Uterus (tissue), 4 donors: Measurements from ENCODE around the gene LCN10. TPM values are rescaled to one million over a fixed set of nuclear protein-coding genes. Genes with fewer than 3 reads are reported as not detected.
"Not testable (repeated sequence)": the region's sequence is repeated elsewhere in the genome, so short reads cannot be mapped to it uniquely, and the experiment has no call there.

ENCODE experiments used
- DNase-seq, 2 donors: peaks; one replicate each; pipeline ENCODE4 v3.0.0-alpha.2; 2019 to 2020
- H3K27ac ChIP-seq, 2 donors: fragments of 200-600 bp; sonication (generic); 1 replicate in 1 of 2; 2 replicates in 1 of 2; pipeline ENCODE4 v1.5.1; 2016 to 2018
- H3K27me3 ChIP-seq, 2 donors: fragments of 200-600 bp; sonication (generic); one replicate each; pipeline ENCODE4 v1.5.1; 2018 to 2019; ENCODE audit warnings: control low read depth in 1 of 2
- H3K36me3 ChIP-seq, 2 donors: fragments of 200-600 bp; sonication (generic); one replicate each; pipeline ENCODE4 v1.5.1; 2019; ENCODE audit warnings: control low read depth in 1 of 2
- H3K4me1 ChIP-seq, 2 donors: fragments of 200-600 bp; sonication (generic); one replicate each; pipeline ENCODE4 v1.5.1; 2018 to 2019; ENCODE audit warnings: control low read depth in 1 of 2
- H3K4me3 ChIP-seq, 2 donors: fragments of 200-600 bp; sonication (generic); 1 replicate in 1 of 2; 2 replicates in 1 of 2; pipeline ENCODE4 v1.5.1; 2018 to 2019; ENCODE audit warnings: mild to moderate bottlenecking in 1 of 2
- H3K9me3 ChIP-seq, 2 donors: fragments of 200-600 bp; sonication (generic); one replicate each; pipeline ENCODE4 v1.5.1; 2019; ENCODE audit warnings: control low read depth in 1 of 2
- POLR2A ChIP-seq, 2 donors: fragments of 450-650 bp; IDR thresholded peaks; one replicate each; pipeline ENCODE4 v1.6.1; 2016; ENCODE audit warnings: antibody characterized with exemption in 2 of 2, mild to moderate bottlenecking in 1 of 2, moderate library complexity in 1 of 2
- intact Hi-C: fragments of 100-400 bp; cut with DNase I; formaldehyde crosslinking; loops from one replicate; pipeline ENCODE4 v1.15.1; 2023; ENCODE audit warnings: low total_unique reads
- total RNA-seq, 4 donors: library from RNA; depleted of rRNA in 3 of 4; stranded (reverse); fragments of >200 nt in 3 of 4; gene quantifications; one replicate each; pipeline versions ENCODE4 v1.1.0 to v1.2.4, GENCODE V29; 2014 to 2023
- TF ChIP-seq, protein P1 (sequence below), 4 experiments: fragments of 200-600 bp in 2 of 4; fragments of 450-650 bp in 2 of 4; sonication (generic) in 2 of 4; IDR thresholded peaks; one replicate each; pipeline ENCODE4 v1.5.1; 2016 to 2019; ENCODE audit warnings: antibody characterized with exemption in 4 of 4, mild to moderate bottlenecking in 2 of 4, moderate library complexity in 1 of 4
- donor health status: DM: yes; HTN: yes; CAD: no.

LCN10 gene
- total RNA-seq, 4 donors from 2014 or later = 0.55 to 81.4 (median 20.4) TPM

DNA sequence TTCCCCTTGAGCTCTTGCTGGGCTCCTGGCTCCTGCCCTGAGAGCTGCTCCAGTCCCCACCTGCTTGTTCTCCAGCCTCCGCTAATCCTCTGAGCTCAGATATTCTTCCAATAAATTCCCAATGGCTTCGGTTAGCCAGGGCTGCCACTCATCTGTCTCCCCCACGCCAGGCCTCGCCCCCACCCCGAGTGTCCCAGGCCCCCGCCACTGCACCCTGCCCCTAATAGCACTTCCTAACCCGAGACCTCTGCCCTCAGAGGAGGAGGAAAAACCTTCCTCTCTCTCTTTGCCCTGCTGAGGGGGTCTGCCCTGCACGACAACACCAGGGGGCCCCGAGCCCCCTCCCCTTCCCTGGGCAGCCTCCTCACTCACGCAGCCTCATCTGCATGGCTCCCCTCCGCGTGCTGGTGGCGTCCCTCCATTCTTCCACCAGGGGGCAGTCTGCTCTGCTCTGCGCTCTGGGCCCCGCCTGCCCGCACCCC lies 27.0 kb upstream of the LCN10 start:
- Histone ChIP-seq H3K27ac (no peak overlapping the region), H3K27me3 (no peaks in the 10 kb centered on the region), H3K4me1 (no peaks in the 10 kb centered on the region), H3K36me3 (no peaks in the 10 kb centered on the region), H3K9me3 (no peaks in the 10 kb centered on the region), H3K4me3 (no peak overlapping the region)
- DNase-seq = no peak
- TF ChIP-seq, protein P1, sequence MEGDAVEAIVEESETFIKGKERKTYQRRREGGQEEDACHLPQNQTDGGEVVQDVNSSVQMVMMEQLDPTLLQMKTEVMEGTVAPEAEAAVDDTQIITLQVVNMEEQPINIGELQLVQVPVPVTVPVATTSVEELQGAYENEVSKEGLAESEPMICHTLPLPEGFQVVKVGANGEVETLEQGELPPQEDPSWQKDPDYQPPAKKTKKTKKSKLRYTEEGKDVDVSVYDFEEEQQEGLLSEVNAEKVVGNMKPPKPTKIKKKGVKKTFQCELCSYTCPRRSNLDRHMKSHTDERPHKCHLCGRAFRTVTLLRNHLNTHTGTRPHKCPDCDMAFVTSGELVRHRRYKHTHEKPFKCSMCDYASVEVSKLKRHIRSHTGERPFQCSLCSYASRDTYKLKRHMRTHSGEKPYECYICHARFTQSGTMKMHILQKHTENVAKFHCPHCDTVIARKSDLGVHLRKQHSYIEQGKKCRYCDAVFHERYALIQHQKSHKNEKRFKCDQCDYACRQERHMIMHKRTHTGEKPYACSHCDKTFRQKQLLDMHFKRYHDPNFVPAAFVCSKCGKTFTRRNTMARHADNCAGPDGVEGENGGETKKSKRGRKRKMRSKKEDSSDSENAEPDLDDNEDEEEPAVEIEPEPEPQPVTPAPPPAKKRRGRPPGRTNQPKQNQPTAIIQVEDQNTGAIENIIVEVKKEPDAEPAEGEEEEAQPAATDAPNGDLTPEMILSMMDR (IDR thresholded peaks at IDR 0.05) = peak in 2 of 4 experiments; percentile 10 to 40
- no peak for TF ChIP-seq POLR2A (IDR thresholded peaks at IDR 0.05)
- intact Hi-C loops = no loop called here

GRCh38 chr9:136766410-136767120 lies 23.8 kb upstream of the LCN10 start:
- peak; percentile 52 to 59 for DNase-seq
- TF ChIP-seq, protein P1 (IDR thresholded peaks at IDR 0.05) = peak in 1 of 4 experiments; percentile 14
- H3K9me3 ChIP-seq, H3K4me1 ChIP-seq, intact Hi-C loops, H3K4me3 ChIP-seq, H3K27me3 ChIP-seq, H3K27ac ChIP-seq, H3K36me3 ChIP-seq: not testable (repeated sequence)

GRCh38 chr9:136765745-136766409 lies 23.1 kb upstream of the LCN10 start:
- intact Hi-C loops, H3K27ac ChIP-seq, H3K27me3 ChIP-seq, DNase-seq, H3K9me3 ChIP-seq, H3K4me3 ChIP-seq, H3K36me3 ChIP-seq, H3K4me1 ChIP-seq: not testable (repeated sequence)

GRCh38 chr9:136765041-136765440 lies 22.3 kb upstream of the LCN10 start:
- no peaks in the 10 kb centered on the region for H3K27me3 ChIP-seq
- no peak overlapping the region for H3K27ac ChIP-seq
- no peaks in the 10 kb centered on the region for H3K4me1 ChIP-seq
- TF ChIP-seq POLR2A (IDR thresholded peaks at IDR 0.05) = no peak
- TF ChIP-seq, protein P1 (IDR thresholded peaks at IDR 0.05) = no peak
- no peak overlapping the region for H3K4me3 ChIP-seq
- intact Hi-C loops = no loop called here
- DNase-seq = no peak
- no peaks in the 10 kb centered on the region for H3K9me3 ChIP-seq
- H3K36me3 ChIP-seq = no peaks in the 10 kb centered on the region

GRCh38 chr9:136764301-136764891 lies 21.7 kb upstream of the LCN10 start, which contains the start of gene LCN15:
LCN15 (minus strand) TSS chr9:136764518; CDS start chr9:136764488, 30 bp downstream.
- DNase-seq = no peak
- H3K27me3 ChIP-seq = no peaks in the 10 kb centered on the region
- intact Hi-C loops = no loop called here
- no peaks in the 10 kb centered on the region for H3K4me1 ChIP-seq
- no peak within 1 kb of the TSS for H3K4me3 ChIP-seq
- TF ChIP-seq, protein P1 (IDR thresholded peaks at IDR 0.05) = no peak
- TF ChIP-seq POLR2A (IDR thresholded peaks at IDR 0.05) = no peak
- H3K36me3 ChIP-seq = no peaks in the 10 kb centered on the region
- no peaks in the 10 kb centered on the region for H3K9me3 ChIP-seq
- H3K27ac ChIP-seq = no peak within 1 kb of the TSS
